Neural cell (in vitro differentiated cells): ENCODE measurements around the gene TAF1C. TPM values are rescaled to one million over a fixed set of nuclear protein-coding genes. Genes with fewer than 3 reads are reported as not detected.

ENCODE experiments used
- H2AFZ ChIP-seq: fragments of 200-600, 300-800 bp; sonication (generic), shearing (Covaris generic); 2 replicates; pipeline ENCODE4 v1.6.0; 2014; ENCODE audit warnings: low read depth, mild to moderate bottlenecking, antibody characterized with exemption, low read length, moderate library complexity
- H3F3A ChIP-seq: fragments of 200-600 bp; shearing (Covaris generic); 2 replicates; pipeline ENCODE4 v1.6.1; 2016; ENCODE audit warnings: mild to moderate bottlenecking, moderate library complexity, mixed read lengths, antibody characterized with exemption, low read length; ENCODE audit not compliant: insufficient read depth, poor library complexity, severe bottlenecking
- H3K27ac ChIP-seq: fragments of 200-600, 300-800 bp; sonication (generic), shearing (Covaris generic); 2 replicates; pipeline ENCODE4 v1.5.1; 2014; ENCODE audit warnings: mild to moderate bottlenecking, low read length, moderate library complexity
- H3K27me3 ChIP-seq: fragments of 300-800, 200-600 bp; sonication (generic), shearing (Covaris generic); 2 replicates; pipeline ENCODE4 v1.6.0; 2014; ENCODE audit warnings: mild to moderate bottlenecking, low read depth, low read length, moderate library complexity; ENCODE audit not compliant: insufficient read depth
- H3K36me3 ChIP-seq: fragments of 300-800, 200-600 bp; sonication (generic), shearing (Covaris generic); 2 replicates; pipeline ENCODE4 v1.5.1; 2014; ENCODE audit warnings: mild to moderate bottlenecking, antibody characterized with exemption, low read length, moderate library complexity; ENCODE audit not compliant: insufficient read depth
- H3K4me2 ChIP-seq: fragments of 300-800, 200-600 bp; sonication (generic), shearing (Covaris generic); 2 replicates; pipeline ENCODE4 v1.6.0; 2014; ENCODE audit warnings: mild to moderate bottlenecking, low read length
- H3K4me3 ChIP-seq: fragments of 300-800, 200-600 bp; sonication (generic), shearing (Covaris generic); 2 replicates; pipeline ENCODE4 v1.5.1; 2014; ENCODE audit warnings: mild to moderate bottlenecking, low read length, moderate library complexity
- H3K79me2 ChIP-seq: fragments of 200-600 bp; shearing (Covaris generic); replicated peaks from 2 replicates; pipeline ENCODE4 v1.6.0; 2014; ENCODE audit warnings: mild to moderate bottlenecking, low read length, moderate library complexity; ENCODE audit not compliant: insufficient read depth
- H3K9ac ChIP-seq: fragments of 300-800, 200-600 bp; sonication (generic), shearing (Covaris generic); 2 replicates; pipeline ENCODE4 v1.6.1; 2016; ENCODE audit warnings: mild to moderate bottlenecking, low read length, mixed read lengths
- H3K9me2 ChIP-seq: fragments of 200-600 bp; shearing (Covaris generic); 2 replicates; pipeline ENCODE4 v1.6.1; 2016; ENCODE audit warnings: mild to moderate bottlenecking, low read length, mixed read lengths; ENCODE audit not compliant: insufficient read depth
- H3K9me3 ChIP-seq: fragments of 200-600, 300-800 bp; sonication (generic), shearing (Covaris generic); 2 replicates; pipeline ENCODE4 v1.6.1; 2016; ENCODE audit warnings: mild to moderate bottlenecking, mixed run types, low read length, moderate library complexity, mixed read lengths
- H4K20me1 ChIP-seq: fragments of 200-600 bp; shearing (Covaris generic); 2 replicates; pipeline ENCODE4 v1.6.1; 2016; ENCODE audit warnings: mild to moderate bottlenecking, mixed run types; ENCODE audit not compliant: insufficient read depth
- CTCF ChIP-seq: fragments of 450-650 bp; IDR thresholded peaks from 2 replicates; pipeline ENCODE4 v1.5.1; 2014; ENCODE audit warnings: antibody characterized with exemption, mild to moderate bottlenecking, moderate library complexity; ENCODE audit not compliant: poor library complexity, severe bottlenecking
- EP300 ChIP-seq: fragments of 450-650 bp; conservative IDR thresholded peaks from 2 replicates; pipeline ENCODE4 v1.6.1; 2014; ENCODE audit warnings: antibody characterized with exemption, mild to moderate bottlenecking, moderate library complexity; ENCODE audit not compliant: poor library complexity, severe bottlenecking
- EZH2 ChIP-seq: fragments of 200-600, 300-800 bp; shearing (Covaris generic), sonication (generic); IDR thresholded peaks from 2 replicates; pipeline ENCODE4 v1.6.1; 2014; ENCODE audit warnings: antibody characterized with exemption, low read length, borderline replicate concordance, mild to moderate bottlenecking; ENCODE audit not compliant: insufficient read depth, poor library complexity, severe bottlenecking
- MXI1 ChIP-seq: fragments of 450-650 bp; conservative IDR thresholded peaks from 2 replicates; pipeline ENCODE4 v1.6.1; 2014; ENCODE audit warnings: antibody characterized with exemption, mild to moderate bottlenecking; ENCODE audit not compliant: poor library complexity, severe bottlenecking
- POLR2AphosphoS5 ChIP-seq: IDR thresholded peaks from 2 replicates; pipeline ENCODE4 v1.6.1; 2012
- RAD21 ChIP-seq: fragments of 450-650 bp; conservative IDR thresholded peaks from 2 replicates; pipeline ENCODE4 v1.6.1; 2014; ENCODE audit warnings: antibody characterized with exemption, mild to moderate bottlenecking, moderate library complexity
- REST ChIP-seq: IDR thresholded peaks from 2 replicates; pipeline ENCODE4 v1.6.1; 2012; ENCODE audit warnings: borderline replicate concordance
- SMC3 ChIP-seq: fragments of 450-650 bp; conservative IDR thresholded peaks from 2 replicates; pipeline ENCODE4 v1.6.1; 2014; ENCODE audit warnings: antibody characterized with exemption, mild to moderate bottlenecking, moderate library complexity; ENCODE audit not compliant: poor library complexity
- TAF1 ChIP-seq: IDR thresholded peaks from 2 replicates; pipeline ENCODE4 v1.6.1; 2012; ENCODE audit warnings: low read depth
- polyA plus RNA-seq: library from polyadenylated mRNA; depleted of rRNA; stranded (reverse); fragments of >200 nt; gene quantifications from 2 replicates; pipeline ENCODE4 v1.2.3, GENCODE V29; 2014

Gene TAF1C
- polyA plus RNA-seq, 1 donor from 2014 or later: 25.5 TPM

GRCh38 chr16:84220851-84221250, 34.0 kb upstream of the TAF1C start:
- Histone ChIP-seq H3K9me2 (no peaks in the 10 kb centered on the region), H2AFZ (no peak overlapping the region), H3K9ac (no peak overlapping the region), H3K9me3 (no peaks in the 10 kb centered on the region), H3K79me2 (no peaks in the 10 kb centered on the region), H3K27me3 (no peaks in the 10 kb centered on the region), H3K36me3 (no peaks in the 10 kb centered on the region), H3K4me3 (no peak overlapping the region), H3F3A (no peaks in the 10 kb centered on the region), H3K4me2 (no peak overlapping the region), H4K20me1 (no peaks in the 10 kb centered on the region), H3K27ac (no peak overlapping the region)
- TF ChIP-seq CTCF: no peak
- no peak for TF ChIP-seq EP300
- no peak for TF ChIP-seq EZH2
- no peak for TF ChIP-seq MXI1
- TF ChIP-seq TAF1: no peak
- no peak for TF ChIP-seq RAD21
- TF ChIP-seq REST: no peak
- TF ChIP-seq SMC3: no peak
- TF ChIP-seq POLR2AphosphoS5: no peak

- H3K36me3 ChIP-seq: no peaks in the 10 kb centered on the region
- no peak overlapping the region for H3K27ac ChIP-seq
- H3K27me3 ChIP-seq: no peaks in the 10 kb centered on the region
- no peak overlapping the region for H3K4me3 ChIP-seq
- no peak overlapping the region for H3K9ac ChIP-seq
- H3F3A ChIP-seq: no peaks in the 10 kb centered on the region
- H3K9me2 ChIP-seq: no peaks in the 10 kb centered on the region
- TF ChIP-seq EP300: no peak
- no peak for TF ChIP-seq CTCF
- no peak for TF ChIP-seq SMC3
- no peak for TF ChIP-seq EZH2
- no peak for TF ChIP-seq TAF1
- no peak for TF ChIP-seq REST
- TF ChIP-seq RAD21: no peak
- TF ChIP-seq MXI1: no peak
- no peak for TF ChIP-seq POLR2AphosphoS5
- H2AFZ ChIP-seq: no peak overlapping the region
- no peaks in the 10 kb centered on the region for H3K9me3 ChIP-seq
- no peaks in the 10 kb centered on the region for H3K79me2 ChIP-seq
- H3K4me2 ChIP-seq: no peak overlapping the region
- H4K20me1 ChIP-seq: no peaks in the 10 kb centered on the region
Observed at GRCh38 chr16:84218956-84219355, 32.1 kb upstream of the TAF1C start.
